ENCODE measurements around the gene RGS7. TPM values are rescaled to one million over a fixed set of nuclear protein-coding genes. Genes with fewer than 3 reads are reported as not detected.

RGS7 gene
- total and polyA plus RNA-seq, 10 of the 15 experiments (the other 5 are each of a cell fraction or from before 2014, with no cell fraction given): not detected

DNA sequence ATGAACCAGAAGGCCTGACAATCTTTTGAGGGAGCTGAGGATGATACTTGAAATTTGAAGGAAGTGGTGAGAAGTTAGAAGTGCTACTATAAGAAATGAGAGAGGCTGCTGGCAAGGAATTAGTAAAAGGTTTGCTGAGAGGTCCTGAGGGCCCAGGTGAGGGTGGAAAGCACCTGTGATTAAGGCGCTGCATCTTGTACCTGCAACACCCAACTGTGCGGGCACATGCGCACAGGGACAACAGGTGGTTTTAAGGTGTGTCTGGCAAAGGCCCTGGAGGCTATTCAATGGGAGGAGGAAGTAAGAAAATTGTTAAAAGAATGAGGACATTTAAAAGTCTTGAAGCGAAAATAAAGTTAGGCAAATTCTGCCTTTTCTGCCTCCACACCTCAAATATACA lies 349.3 kb downstream of the RGS7 start:
- 60% methylated on average over 4 of the region's 4 CpGs for WGBS (ENCODE audit: insufficient coverage, insufficient replicate concordance, low lambda C conversion rate, missing lambda C conversion rate)
- in situ Hi-C loops (cut with MboI): no loop called here
- RAD21 ChIA-PET (ENCODE audit: unreplicated experiment): no interaction called here

GRCh38 chr1:240999826-241000225 lies 357.2 kb downstream of the RGS7 start:
- ATAC-seq (no peak), FAIRE-seq (no peak), DNase-seq (ENCODE audit: low read depth, low spot score) (no peak)
- Histone ChIP-seq H3K9me3 (replicated peaks; ENCODE audit: control insufficient read depth, insufficient read depth, low read length) (no peaks in the 10 kb centered on the region), H3K4me1 (ENCODE audit: control insufficient read depth, insufficient read depth, low read length) (no peaks in the 10 kb centered on the region), H4K20me1 (ENCODE audit: control insufficient read depth, insufficient read depth) (no peaks in the 10 kb centered on the region), H3K4me3 (no peak overlapping the region), H3K27me3 (replicated peaks in 1 of 2; ENCODE audit: control insufficient read depth in 2 of 2, insufficient read depth in 2 of 2, low read length in 1 of 2) (no peaks in the 10 kb centered on the region), H3K4me2 (ENCODE audit: control insufficient read depth, insufficient read depth) (no peak overlapping the region), H3K79me2 (ENCODE audit: control insufficient read depth, insufficient read depth, low read length) (no peaks in the 10 kb centered on the region), H3K27ac (ENCODE audit: control insufficient read depth, insufficient read depth) (no peak overlapping the region), H3K9ac (ENCODE audit: control insufficient read depth, insufficient read depth, low read length) (no peak overlapping the region), H2AFZ (ENCODE audit: control insufficient read depth, low read depth, low read length) (no peak overlapping the region), H3K36me3 (ENCODE audit: control insufficient read depth in 2 of 2, insufficient read depth in 2 of 2, low read length in 1 of 2) (no peaks in the 10 kb centered on the region)
- 49% methylated on average over 8 of the region's 8 CpGs for WGBS (ENCODE audit: insufficient coverage, insufficient replicate concordance, low lambda C conversion rate, missing lambda C conversion rate)
- RAD21 ChIA-PET (ENCODE audit: unreplicated experiment): no interaction called here
- in situ Hi-C loops (cut with MboI): no loop called here
- POLR2A ChIA-PET: no interaction called here
- CTCF ChIA-PET: no interaction called here
- SMC1A ChIA-PET (ENCODE audit: uncharacterized antibody, unreplicated experiment): no interaction called here
- BruUV-seq (replicated peaks): no TSS peak
- TF ChIP-seq EGR1 (IDR thresholded peaks at IDR 0.05; ENCODE audit: borderline replicate concordance in 1 of 2, low read depth in 2 of 2, low read length in 2 of 2) (no peak), PKNOX1 (IDR thresholded peaks at IDR 0.05) (no peak), RAD51 (IDR thresholded peaks at IDR 0.05) (no peak), ZZZ3 (IDR thresholded peaks at IDR 0.05; ENCODE audit: control insufficient read depth, insufficient read length, low read depth) (no peak), BRCA1 (IDR thresholded peaks at IDR 0.05; ENCODE audit: low read depth, low read length) (no peak), ETV6 (conservative IDR thresholded peaks at IDR 0.05 in 1 of 2, IDR thresholded peaks at IDR 0.05 in 1 of 2; ENCODE audit: borderline replicate concordance in 1 of 2, low read depth in 1 of 2) (no peak), FOXM1 (IDR thresholded peaks at IDR 0.05; ENCODE audit: low read depth, low read length) (no peak), LARP7 (IDR thresholded peaks at IDR 0.05) (no peak)
- intact Hi-C loops (cut with micrococcal nuclease; ENCODE audit: unreplicated experiment): no loop called here

More for the DNA sequence above, 349.3 kb downstream of the RGS7 start:
- Histone ChIP-seq H2AFZ (ENCODE audit: control insufficient read depth, low read depth, low read length) (no peak overlapping the region), H4K20me1 (ENCODE audit: control insufficient read depth, insufficient read depth) (no peaks in the 10 kb centered on the region), H3K9ac (ENCODE audit: control insufficient read depth, insufficient read depth, low read length) (no peak overlapping the region), H3K4me1 (ENCODE audit: control insufficient read depth, insufficient read depth, low read length) (no peaks in the 10 kb centered on the region), H3K36me3 (ENCODE audit: control insufficient read depth in 2 of 2, insufficient read depth in 2 of 2, low read length in 1 of 2) (no peaks in the 10 kb centered on the region), H3K9me3 (replicated peaks; ENCODE audit: control insufficient read depth, insufficient read depth, low read length) (no peaks in the 10 kb centered on the region), H3K27ac (ENCODE audit: control insufficient read depth, insufficient read depth) (no peak overlapping the region), H3K4me3 (no peak overlapping the region), H3K4me2 (ENCODE audit: control insufficient read depth, insufficient read depth) (no peak overlapping the region), H3K27me3 (replicated peaks in 1 of 2; ENCODE audit: control insufficient read depth in 2 of 2, insufficient read depth in 2 of 2, low read length in 1 of 2) (no peaks in the 10 kb centered on the region), H3K79me2 (ENCODE audit: control insufficient read depth, insufficient read depth, low read length) (no peaks in the 10 kb centered on the region)
- TF ChIP-seq POLR2A (IDR thresholded peaks at IDR 0.05; ENCODE audit: low read depth, low read length) (no peak), POU2F2 (IDR thresholded peaks at IDR 0.05; ENCODE audit: borderline replicate concordance, low read depth, low read length) (no peak), ZNF622 (IDR thresholded peaks at IDR 0.05) (no peak), KDM1A (IDR thresholded peaks at IDR 0.05; ENCODE audit: borderline replicate concordance) (no peak), NR2C1 (IDR thresholded peaks at IDR 0.05) (no peak), POLR2AphosphoS5 (IDR thresholded peaks at IDR 0.05; ENCODE audit: low read length) (no peak)
- ATAC-seq (no peak), FAIRE-seq (no peak), DNase-seq (ENCODE audit: low read depth, low spot score) (no peak)
- intact Hi-C loops (cut with micrococcal nuclease; ENCODE audit: unreplicated experiment): no loop called here
- no TSS peak for BruUV-seq (replicated peaks)
- ChIA-PET POLR2A (no interaction called here), SMC1A (ENCODE audit: uncharacterized antibody, unreplicated experiment) (no interaction called here), CTCF (interaction anchor here (0.7 kb wide), 1 partner anchor 85 kb away, joined by 4 read pairs; no protein-coding TSS in a partner anchor)

Data from GM12878 (cell line).